ENCODE measurements around the gene TYW3.
A peak's percentile ranks its signal among the peaks of the same experiment; 100 is the strongest.
"Not testable (repeated sequence)": the region's sequence is repeated elsewhere in the genome, so short reads cannot be mapped to it uniquely, and the experiment has no call there.

TYW3 gene

GRCh38 chr1:74733604-74734484 is 892 bp downstream of the TYW3 start:
- Mint-ChIP-seq H3K27ac (peak overlapping the region; percentile 95 to 99 (median 99)), H3K27me3 (ENCODE audit: low read depth) (no peaks in the 10 kb centered on the region), H3K36me3 (ENCODE audit: low read depth) (peaks cover 37% of the 10 kb centered on the region), H3K4me1 (peaks cover 24% of the 10 kb centered on the region), H3K4me3 (peak overlapping the region; percentile 93 to 94 (median 93)), H3K9me3 (peaks cover 9% of the 10 kb centered on the region)
- TF ChIP-seq CTCF (IDR thresholded peaks at IDR 0.05; ENCODE audit: unreplicated experiment in 3 of 3), result peak; percentile 67 to 80 (median 76)

GRCh38 chr1:74737333-74737732 is 4.4 kb downstream of the TYW3 start:
- no peak overlapping the region for H3K4me3 Mint-ChIP-seq
- no peak overlapping the region for H3K27ac Mint-ChIP-seq
- H3K27me3 Mint-ChIP-seq (ENCODE audit: low read depth), result no peaks in the 10 kb centered on the region
- H3K9me3 Mint-ChIP-seq, result peaks cover 11% of the 10 kb centered on the region
- no peak for TF ChIP-seq CTCF (IDR thresholded peaks at IDR 0.05; ENCODE audit: unreplicated experiment in 3 of 3)
- peaks cover 19% of the 10 kb centered on the region for H3K4me1 Mint-ChIP-seq
- peaks cover 54% of the 10 kb centered on the region for H3K36me3 Mint-ChIP-seq (ENCODE audit: low read depth)

- peaks cover 26% of the 10 kb centered on the region for H3K9me3 Mint-ChIP-seq
- peaks cover 82% of the 10 kb centered on the region for H3K36me3 Mint-ChIP-seq (ENCODE audit: low read depth)
- H3K4me3 Mint-ChIP-seq; H3K4me1 Mint-ChIP-seq; H3K27me3 Mint-ChIP-seq (ENCODE audit: low read depth); H3K27ac Mint-ChIP-seq: not testable (repeated sequence)
Measured at GRCh38 chr1:74740307-74740980, 7.5 kb downstream of the TYW3 start.

GRCh38 chr1:74745247-74745646 is 12.3 kb downstream of the TYW3 start:
- H3K36me3 Mint-ChIP-seq (ENCODE audit: low read depth), result peaks cover 84% of the 10 kb centered on the region
- H3K4me3 Mint-ChIP-seq; H3K4me1 Mint-ChIP-seq; H3K27me3 Mint-ChIP-seq (ENCODE audit: low read depth); H3K27ac Mint-ChIP-seq: not testable (repeated sequence)
- H3K9me3 Mint-ChIP-seq, result peaks cover 16% of the 10 kb centered on the region

- peak overlapping the region; percentile 20 to 88 (median 61) for H3K27ac Mint-ChIP-seq
- H3K27me3 Mint-ChIP-seq (ENCODE audit: low read depth), result no peaks in the 10 kb centered on the region
- H3K9me3 Mint-ChIP-seq, result peaks cover 7% of the 10 kb centered on the region
- H3K36me3 Mint-ChIP-seq (ENCODE audit: low read depth), result peaks cover 79% of the 10 kb centered on the region
- no peak overlapping the region for H3K4me3 Mint-ChIP-seq
- no peak for TF ChIP-seq CTCF (IDR thresholded peaks at IDR 0.05; ENCODE audit: unreplicated experiment in 3 of 3)
- no peaks in the 10 kb centered on the region for H3K4me1 Mint-ChIP-seq
Measured at GRCh38 chr1:74748960-74749359, 16.0 kb downstream of the TYW3 start.

GRCh38 chr1:74753104-74753503 is 20.2 kb downstream of the TYW3 start:
- no peak for TF ChIP-seq CTCF (IDR thresholded peaks at IDR 0.05; ENCODE audit: unreplicated experiment in 3 of 3)
- peaks cover 21% of the 10 kb centered on the region for H3K9me3 Mint-ChIP-seq
- H3K27ac Mint-ChIP-seq, result no peak overlapping the region
- H3K4me1 Mint-ChIP-seq, result no peaks in the 10 kb centered on the region
- H3K36me3 Mint-ChIP-seq (ENCODE audit: low read depth), result peaks cover 88% of the 10 kb centered on the region
- no peak overlapping the region for H3K4me3 Mint-ChIP-seq
- H3K27me3 Mint-ChIP-seq (ENCODE audit: low read depth), result no peaks in the 10 kb centered on the region

Measured in nephron (organoid).